ENCODE measurements around the gene DPH3. TPM values are rescaled to one million over a fixed set of nuclear protein-coding genes. Genes with fewer than 3 reads are reported as not detected.
A peak's percentile ranks its signal among the peaks of the same experiment; 100 is the strongest.

The DPH3 gene
- total and polyA plus RNA-seq, 9 of the 15 experiments (the other 6 are each of a cell fraction or from before 2014, with no cell fraction given) = 15.9 to 131 (median 38.7) TPM

- TF ChIP-seq, protein P1, sequence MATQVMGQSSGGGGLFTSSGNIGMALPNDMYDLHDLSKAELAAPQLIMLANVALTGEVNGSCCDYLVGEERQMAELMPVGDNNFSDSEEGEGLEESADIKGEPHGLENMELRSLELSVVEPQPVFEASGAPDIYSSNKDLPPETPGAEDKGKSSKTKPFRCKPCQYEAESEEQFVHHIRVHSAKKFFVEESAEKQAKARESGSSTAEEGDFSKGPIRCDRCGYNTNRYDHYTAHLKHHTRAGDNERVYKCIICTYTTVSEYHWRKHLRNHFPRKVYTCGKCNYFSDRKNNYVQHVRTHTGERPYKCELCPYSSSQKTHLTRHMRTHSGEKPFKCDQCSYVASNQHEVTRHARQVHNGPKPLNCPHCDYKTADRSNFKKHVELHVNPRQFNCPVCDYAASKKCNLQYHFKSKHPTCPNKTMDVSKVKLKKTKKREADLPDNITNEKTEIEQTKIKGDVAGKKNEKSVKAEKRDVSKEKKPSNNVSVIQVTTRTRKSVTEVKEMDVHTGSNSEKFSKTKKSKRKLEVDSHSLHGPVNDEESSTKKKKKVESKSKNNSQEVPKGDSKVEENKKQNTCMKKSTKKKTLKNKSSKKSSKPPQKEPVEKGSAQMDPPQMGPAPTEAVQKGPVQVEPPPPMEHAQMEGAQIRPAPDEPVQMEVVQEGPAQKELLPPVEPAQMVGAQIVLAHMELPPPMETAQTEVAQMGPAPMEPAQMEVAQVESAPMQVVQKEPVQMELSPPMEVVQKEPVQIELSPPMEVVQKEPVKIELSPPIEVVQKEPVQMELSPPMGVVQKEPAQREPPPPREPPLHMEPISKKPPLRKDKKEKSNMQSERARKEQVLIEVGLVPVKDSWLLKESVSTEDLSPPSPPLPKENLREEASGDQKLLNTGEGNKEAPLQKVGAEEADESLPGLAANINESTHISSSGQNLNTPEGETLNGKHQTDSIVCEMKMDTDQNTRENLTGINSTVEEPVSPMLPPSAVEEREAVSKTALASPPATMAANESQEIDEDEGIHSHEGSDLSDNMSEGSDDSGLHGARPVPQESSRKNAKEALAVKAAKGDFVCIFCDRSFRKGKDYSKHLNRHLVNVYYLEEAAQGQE (IDR thresholded peaks at IDR 0.05; ENCODE audit: borderline replicate concordance) = no peak
- TF ChIP-seq, protein P1 (CRISPR knock-in tag; IDR thresholded peaks at IDR 0.05; ENCODE audit: low read depth) = 0 out of 2 replicates have a peak, but pooled peaks have one; percentile 64
- TF ChIP-seq ZNF408 (CRISPR knock-in tag; IDR thresholded peaks at IDR 0.05; ENCODE audit: low read depth) (no peak), HEY1 (CRISPR knock-in tag; IDR thresholded peaks at IDR 0.05; ENCODE audit: borderline replicate concordance) (no peak), ZNF12 (CRISPR knock-in tag; IDR thresholded peaks at IDR 0.05) (no peak), MCM3 (IDR thresholded peaks at IDR 0.05) (no peak), TAL1 (IDR thresholded peaks at IDR 0.05) (0 out of 2 replicates have a peak, but pooled peaks have one; percentile 3), ZC3H4 (CRISPR knock-in tag; IDR thresholded peaks at IDR 0.05; ENCODE audit: borderline replicate concordance) (no peak), NONO (IDR thresholded peaks at IDR 0.05; ENCODE audit: low read depth in 2 of 2, low read length in 1 of 2) (no peak), FOXA3 (CRISPR knock-in tag; conservative IDR thresholded peaks at IDR 0.05 in 1 of 2, IDR thresholded peaks at IDR 0.05 in 1 of 2) (peak in 1 of 2 experiments; percentile 9; a peak in 1 of 4 replicates), ZNF280A (IDR thresholded peaks at IDR 0.05; ENCODE audit: low read depth, partially characterized antibody) (no peak)
- TF ChIP-seq, protein P2, sequence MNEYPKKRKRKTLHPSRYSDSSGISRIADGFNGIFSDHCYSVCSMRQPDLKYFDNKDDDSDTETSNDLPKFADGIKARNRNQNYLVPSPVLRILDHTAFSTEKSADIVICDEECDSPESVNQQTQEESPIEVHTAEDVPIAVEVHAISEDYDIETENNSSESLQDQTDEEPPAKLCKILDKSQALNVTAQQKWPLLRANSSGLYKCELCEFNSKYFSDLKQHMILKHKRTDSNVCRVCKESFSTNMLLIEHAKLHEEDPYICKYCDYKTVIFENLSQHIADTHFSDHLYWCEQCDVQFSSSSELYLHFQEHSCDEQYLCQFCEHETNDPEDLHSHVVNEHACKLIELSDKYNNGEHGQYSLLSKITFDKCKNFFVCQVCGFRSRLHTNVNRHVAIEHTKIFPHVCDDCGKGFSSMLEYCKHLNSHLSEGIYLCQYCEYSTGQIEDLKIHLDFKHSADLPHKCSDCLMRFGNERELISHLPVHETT (CRISPR knock-in tag; conservative IDR thresholded peaks at IDR 0.05 in 1 of 2, IDR thresholded peaks at IDR 0.05 in 1 of 2) = no peak
These were observed 678 bp upstream of the DPH3 start (continued) for GRCh38 chr3:16265455-16265786.

Measured in K562 (cell line).